IMR-90 (cell line): ENCODE data around the gene TSPYL1. TPM values are rescaled to one million over a fixed set of nuclear protein-coding genes. Genes with fewer than 3 reads are reported as not detected.

ENCODE experiments used
- ATAC-seq: fragments of 200-7000 bp; cut with Tn5 transposase; 2 replicates; pipeline ENCODE4 v1.9.1; 2020; ENCODE audit warnings: low read depth, mild to moderate bottlenecking, moderate library complexity
- BruUV-seq: library from RNA; stranded (reverse); fragments of 400-500 nt; replicated peaks from 2 replicates; lab custom pipeline; 2021; lab: Mats Ljungman, UMichigan
- CTCF ChIA-PET: fragments of 300-600 bp; formaldehyde crosslinking; extraction: SDS; loops from one replicate; lab custom pipeline; 2021; ENCODE audit warnings: antibody characterized with exemption; lab: Yijun Ruan, JAX
- POLR2A ChIA-PET: fragments of 300-600 bp; sonication (Branson Sonifier 250); formaldehyde crosslinking; loops from one replicate; lab custom pipeline; 2022; ENCODE audit warnings: antibody characterized with exemption; ENCODE audit not compliant: unreplicated experiment; lab: Charles Lee
- DNase-seq: peaks from one replicate; pipeline ENCODE4 v3.0.0; 2013
- H2AFZ ChIP-seq: replicated peaks from 2 replicates; pipeline ENCODE3; 2013; ENCODE audit warnings: low read length, mild to moderate bottlenecking; ENCODE audit not compliant: poor library complexity
- H2AK5ac ChIP-seq: 2 replicates; pipeline ENCODE4 v1.6.1; 2013; ENCODE audit warnings: low read depth, low read length, inconsistent platforms
- H2AK9ac ChIP-seq: replicated peaks from 2 replicates; pipeline ENCODE3; 2013; ENCODE audit warnings: mild to moderate bottlenecking, low read depth, low read length, moderate library complexity; ENCODE audit not compliant: poor library complexity
- H2BK120ac ChIP-seq: 2 replicates; pipeline ENCODE4 v1.6.1; 2013; ENCODE audit warnings: low read depth, low read length, inconsistent platforms
- H2BK15ac ChIP-seq: 3 replicates; pipeline ENCODE4 v1.6.1; 2013; ENCODE audit warnings: low read depth, low read length, inconsistent platforms
- H2BK20ac ChIP-seq: 2 replicates; pipeline ENCODE4 v1.6.1; 2013; ENCODE audit warnings: low read depth, mild to moderate bottlenecking, inconsistent platforms, low read length, moderate library complexity
- H2BK5ac ChIP-seq: 2 replicates; pipeline ENCODE4 v1.6.1; 2013; ENCODE audit warnings: mild to moderate bottlenecking, low read depth, low read length, inconsistent platforms; ENCODE audit not compliant: poor library complexity, severe bottlenecking
- H3K14ac ChIP-seq: replicated peaks from 2 replicates; pipeline ENCODE4 v1.6.1; 2013; ENCODE audit warnings: low read depth, low read length, inconsistent platforms
- H3K18ac ChIP-seq: 2 replicates; pipeline ENCODE4 v1.6.1; 2013; ENCODE audit warnings: low read depth, low read length, control low read depth
- H3K23ac ChIP-seq: 2 replicates; pipeline ENCODE4 v1.6.1; 2013; ENCODE audit warnings: low read depth, low read length, inconsistent platforms
- H3K27ac ChIP-seq: 2 replicates; pipeline ENCODE4 v1.5.1; 2013; ENCODE audit warnings: mild to moderate bottlenecking, control low read depth, low read length; ENCODE audit not compliant: insufficient read depth
- H3K27me3 ChIP-seq: 2 replicates; pipeline ENCODE4 v1.6.1; 2013; ENCODE audit warnings: low read length; ENCODE audit not compliant: control insufficient read depth, insufficient read depth
- H3K36me3 ChIP-seq: 2 replicates; pipeline ENCODE4 v1.6.1; 2013; ENCODE audit warnings: low read length, mixed read lengths; ENCODE audit not compliant: control insufficient read depth, insufficient read depth
- H3K4ac ChIP-seq: 2 replicates; pipeline ENCODE4 v1.6.1; 2013; ENCODE audit warnings: low read depth, low read length, inconsistent platforms
- H3K4me1 ChIP-seq: 2 replicates; pipeline ENCODE4 v1.6.1; 2013; ENCODE audit warnings: low read length, mixed read lengths; ENCODE audit not compliant: control insufficient read depth, insufficient read depth
- H3K4me2 ChIP-seq: 2 replicates; pipeline ENCODE4 v1.6.1; 2013; ENCODE audit warnings: low read depth, mild to moderate bottlenecking, control low read depth, low read length, moderate library complexity
- H3K4me3 ChIP-seq: 2 replicates; pipeline ENCODE4 v1.5.1; 2013; ENCODE audit warnings: low read depth, mild to moderate bottlenecking, control low read depth, low read length, moderate library complexity; ENCODE audit not compliant: insufficient read depth
- H3K56ac ChIP-seq: 2 replicates; pipeline ENCODE4 v1.6.1; 2013; ENCODE audit warnings: low read length, inconsistent platforms; ENCODE audit not compliant: insufficient read depth; ENCODE audit errors: extremely low read depth
- H3K79me1 ChIP-seq, 2 experiments: 2 replicates each; pipeline ENCODE4 v1.6.1; 2013; ENCODE audit warnings: low read length in 2 of 2, inconsistent platforms in 1 of 2, low read depth in 1 of 2
- H3K9ac ChIP-seq: 2 replicates; pipeline ENCODE4 v1.6.1; 2013; ENCODE audit warnings: low read depth, low read length, control low read depth
- H3K9me1 ChIP-seq: 2 replicates; pipeline ENCODE4 v1.6.1; 2013; ENCODE audit warnings: low read length, inconsistent platforms; ENCODE audit not compliant: insufficient read depth
- H3K9me3 ChIP-seq: 2 replicates; pipeline ENCODE4 v1.6.1; 2013; ENCODE audit warnings: low read length; ENCODE audit not compliant: control insufficient read depth, insufficient read depth
- H4K20me1 ChIP-seq: 2 replicates; pipeline ENCODE4 v1.6.1; 2013; ENCODE audit warnings: low read length, inconsistent platforms; ENCODE audit not compliant: insufficient read depth
- H4K5ac ChIP-seq: 2 replicates; pipeline ENCODE4 v1.6.1; 2013; ENCODE audit warnings: mild to moderate bottlenecking, low read depth, low read length, control low read depth
- H4K8ac ChIP-seq, 2 experiments: 2 replicates each; pipeline ENCODE4 v1.6.1; 2013; ENCODE audit warnings: low read depth in 2 of 2, low read length in 2 of 2, control low read depth in 1 of 2, inconsistent platforms in 1 of 2
- H4K91ac ChIP-seq: 2 replicates; pipeline ENCODE4 v1.6.1; 2013; ENCODE audit warnings: low read depth, low read length, inconsistent platforms; ENCODE audit not compliant: insufficient read depth
- MAFK ChIP-seq: IDR thresholded peaks from 2 replicates; pipeline ENCODE4 v1.6.1; 2012; ENCODE audit warnings: low read depth, low read length, improper control_type of control experiment
- WGBS, 2 experiments: methylation state at CpG; one replicate each; pipeline versions ENCODE4 v1.1.5 to v1.1.7; 2013; ENCODE audit warnings: missing lambda C conversion rate in 2 of 2; ENCODE audit not compliant: insufficient read length in 1 of 2; ENCODE audit errors: extremely low coverage in 2 of 2; 5-methylcytosine and 5-hydroxymethylcytosine counted together
- dilution Hi-C: fragments of 300-500 bp; cut with HindIII; formaldehyde crosslinking; loops from one replicate; pipeline ENCODE4 v1.14.3; 2018; ENCODE audit warnings: low sequenced_read_pairs; ENCODE audit not compliant: unreplicated experiment
- in situ Hi-C: fragments of 300-500 bp; cut with MboI; formaldehyde crosslinking; loops from 3 replicates; pipeline ENCODE4 v1.14.3; 2019; ENCODE audit warnings: low sequenced_read_pairs, inconsistent platforms, mixed read lengths
- intact Hi-C: fragments of 100-400 bp; cut with micrococcal nuclease; formaldehyde crosslinking; loops from 2 replicates; pipeline ENCODE4 v1.10.0; 2022
- polyA plus RNA-seq, 3 experiments: library from polyadenylated mRNA; depleted of rRNA; stranded (reverse); fragments of >200 nt; gene quantifications; 2 replicates each; pipeline ENCODE4 v1.2.3, GENCODE V29; 2012; ENCODE audit warnings: low replicate concordance in 1 of 3
- total RNA-seq: library from RNA; depleted of rRNA; stranded (reverse); fragments of >200 nt; gene quantifications from 2 replicates; pipeline ENCODE4 v1.2.3, GENCODE V29; 2012
- TF ChIP-seq, protein P1 (sequence below): conservative IDR thresholded peaks from 2 replicates; pipeline ENCODE4 v1.5.1; 2012; ENCODE audit warnings: mild to moderate bottlenecking, low read depth, low read length, improper control_type of control experiment

Gene TSPYL1
- total and polyA plus RNA-seq, 2 of the 4 experiments (the other 2 are of a cell fraction) = 32.4 to 111 TPM

DNA sequence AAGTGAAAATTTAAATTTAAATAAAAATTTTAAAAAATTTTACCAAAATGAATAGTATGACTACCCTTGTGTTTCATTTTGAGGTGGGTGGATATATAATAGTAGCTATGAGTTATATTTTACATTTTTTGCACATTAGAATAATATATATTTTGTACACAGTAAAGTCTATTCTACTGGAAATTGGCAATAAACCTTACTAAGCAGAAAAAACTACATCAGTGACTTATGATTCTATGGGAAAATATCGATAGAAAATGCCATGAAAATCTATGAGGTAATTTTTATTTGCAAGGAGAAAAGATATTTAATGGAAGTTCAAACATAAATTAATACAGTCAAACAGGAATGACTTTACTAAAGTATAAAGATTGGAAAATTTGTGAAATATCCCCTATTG is 23.0 kb downstream of the TSPYL1 start:
- intact Hi-C loops (no loop called here), in situ Hi-C loops (no loop called here), dilution Hi-C loops (no loop called here)
- ATAC-seq = no peak
- ChIA-PET POLR2A (no interaction called here), CTCF (no interaction called here)
- H2AK9ac ChIP-seq = no peak overlapping the region
- peak; percentile 31; the same call in 1 of the 2 replicates for TF ChIP-seq MAFK
- TF ChIP-seq, protein P1, sequence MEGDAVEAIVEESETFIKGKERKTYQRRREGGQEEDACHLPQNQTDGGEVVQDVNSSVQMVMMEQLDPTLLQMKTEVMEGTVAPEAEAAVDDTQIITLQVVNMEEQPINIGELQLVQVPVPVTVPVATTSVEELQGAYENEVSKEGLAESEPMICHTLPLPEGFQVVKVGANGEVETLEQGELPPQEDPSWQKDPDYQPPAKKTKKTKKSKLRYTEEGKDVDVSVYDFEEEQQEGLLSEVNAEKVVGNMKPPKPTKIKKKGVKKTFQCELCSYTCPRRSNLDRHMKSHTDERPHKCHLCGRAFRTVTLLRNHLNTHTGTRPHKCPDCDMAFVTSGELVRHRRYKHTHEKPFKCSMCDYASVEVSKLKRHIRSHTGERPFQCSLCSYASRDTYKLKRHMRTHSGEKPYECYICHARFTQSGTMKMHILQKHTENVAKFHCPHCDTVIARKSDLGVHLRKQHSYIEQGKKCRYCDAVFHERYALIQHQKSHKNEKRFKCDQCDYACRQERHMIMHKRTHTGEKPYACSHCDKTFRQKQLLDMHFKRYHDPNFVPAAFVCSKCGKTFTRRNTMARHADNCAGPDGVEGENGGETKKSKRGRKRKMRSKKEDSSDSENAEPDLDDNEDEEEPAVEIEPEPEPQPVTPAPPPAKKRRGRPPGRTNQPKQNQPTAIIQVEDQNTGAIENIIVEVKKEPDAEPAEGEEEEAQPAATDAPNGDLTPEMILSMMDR = no peak
- peaks cover 9% of the 10 kb centered on the region for H3K9me1 ChIP-seq
- H4K8ac ChIP-seq = no peak overlapping the region
- no peak overlapping the region for H2BK5ac ChIP-seq
- H3K23ac ChIP-seq = no peak overlapping the region
- no peak overlapping the region for H2BK20ac ChIP-seq
- no peak overlapping the region for H2AFZ ChIP-seq
- DNase-seq = no peak
- peaks cover 16 to 40% of the 10 kb centered on the region in 2 experiments; a peak in 3 of 4 replicates for H3K79me1 ChIP-seq
- no peak overlapping the region for H3K27ac ChIP-seq
- H3K4ac ChIP-seq = no peak overlapping the region
- no peaks in the 10 kb centered on the region for H3K9me3 ChIP-seq
- WGBS, 2 experiments = no CpG with 5 or more reads among the region's 1 CpG
- no peak overlapping the region for H2BK120ac ChIP-seq
- H3K56ac ChIP-seq = no peak overlapping the region
- no peak overlapping the region for H3K4me3 ChIP-seq
- peaks cover 15% of the 10 kb centered on the region for H3K4me1 ChIP-seq
- H3K4me2 ChIP-seq = no peak overlapping the region
- BruUV-seq = no TSS peak
- 0 out of 2 replicates have a peak, but pooled peaks cover 3% of the 10 kb centered on the region for H4K20me1 ChIP-seq
- H2AK5ac ChIP-seq = no peak overlapping the region
- no peaks in the 10 kb centered on the region for H3K27me3 ChIP-seq
- H3K14ac ChIP-seq = no peak overlapping the region
- H3K18ac ChIP-seq = no peak overlapping the region
- H2BK15ac ChIP-seq = no peak overlapping the region
- H4K5ac ChIP-seq = no peak overlapping the region
- no peak overlapping the region for H3K9ac ChIP-seq
- peaks cover 5% of the 10 kb centered on the region for H3K36me3 ChIP-seq
- H4K91ac ChIP-seq = no peak overlapping the region
